Astrocyte (in vitro differentiated cells and primary cell): ENCODE measurements around the gene EYS. TPM values are rescaled to one million over a fixed set of nuclear protein-coding genes. Genes with fewer than 3 reads are reported as not detected.

ENCODE experiments used
- DNase-seq: peaks from one replicate; pipeline ENCODE4 v3.0.0-alpha.2; 2010; ENCODE audit warnings: low read depth
- FAIRE-seq: peaks from 2 replicates; lab custom pipeline; 2011; peaks lifted over from hg19 to GRCh38; lab: Jason Lieb, UNC
- H2AFZ ChIP-seq: 2 replicates; pipeline ENCODE4 v1.6.0; 2012; ENCODE audit warnings: low read depth, low read length, inconsistent platforms
- H3K27ac ChIP-seq: 2 replicates; pipeline ENCODE4 v1.5.1; 2011; ENCODE audit warnings: low read depth, low read length, inconsistent platforms
- H3K27me3 ChIP-seq: 2 replicates; pipeline ENCODE4 v1.6.0; 2011; ENCODE audit warnings: low read length, inconsistent platforms; ENCODE audit not compliant: insufficient read depth
- H3K36me3 ChIP-seq: 2 replicates; pipeline ENCODE4 v1.5.1; 2011; ENCODE audit warnings: low read length, inconsistent platforms; ENCODE audit not compliant: insufficient read depth
- H3K4me1 ChIP-seq: 2 replicates; pipeline ENCODE4 v1.5.1; 2011; ENCODE audit warnings: low read length, inconsistent platforms; ENCODE audit not compliant: insufficient read depth
- H3K4me2 ChIP-seq: 2 replicates; pipeline ENCODE4 v1.6.0; 2012; ENCODE audit warnings: low read length, inconsistent platforms
- H3K4me3 ChIP-seq: 2 replicates; pipeline ENCODE4 v1.5.1; 2011; ENCODE audit warnings: low read depth, mild to moderate bottlenecking, low read length, inconsistent platforms; ENCODE audit not compliant: insufficient read depth
- H3K79me2 ChIP-seq: 2 replicates; pipeline ENCODE4 v1.6.0; 2012; ENCODE audit warnings: mild to moderate bottlenecking, low read length, inconsistent platforms; ENCODE audit not compliant: insufficient read depth
- H3K9ac ChIP-seq: 2 replicates; pipeline ENCODE4 v1.6.0; 2012; ENCODE audit warnings: mild to moderate bottlenecking, low read length, inconsistent platforms
- H3K9me3 ChIP-seq: 2 replicates; pipeline ENCODE4 v1.5.1; 2012; ENCODE audit warnings: low read depth, mild to moderate bottlenecking, low read length, inconsistent platforms; ENCODE audit not compliant: insufficient read depth
- H4K20me1 ChIP-seq: 2 replicates; pipeline ENCODE4 v1.6.0; 2012; ENCODE audit warnings: low read length, inconsistent platforms; ENCODE audit not compliant: insufficient read depth
- H3K27ac Mint-ChIP-seq: one replicate; pipeline ENCODE4 v1.8.0; 2021; ENCODE audit warnings: mild to moderate bottlenecking, mixed read lengths; ENCODE audit not compliant: unreplicated experiment
- H3K27me3 Mint-ChIP-seq: one replicate; pipeline ENCODE4 v1.8.0; 2021; ENCODE audit warnings: low read depth, mixed read lengths; ENCODE audit not compliant: unreplicated experiment
- H3K36me3 Mint-ChIP-seq: one replicate; pipeline ENCODE4 v1.8.0; 2021; ENCODE audit warnings: low read depth, mixed read lengths; ENCODE audit not compliant: unreplicated experiment
- H3K4me1 Mint-ChIP-seq: one replicate; pipeline ENCODE4 v1.8.0; 2021; ENCODE audit warnings: low read depth, mixed read lengths; ENCODE audit not compliant: unreplicated experiment
- H3K4me3 Mint-ChIP-seq: one replicate; pipeline ENCODE4 v1.8.0; 2021; ENCODE audit warnings: mild to moderate bottlenecking, moderate library complexity, mixed read lengths; ENCODE audit not compliant: unreplicated experiment
- H3K9me3 Mint-ChIP-seq: one replicate; pipeline ENCODE4 v1.8.0; 2021; ENCODE audit warnings: mild to moderate bottlenecking, mixed read lengths; ENCODE audit not compliant: unreplicated experiment
- EZH2 ChIP-seq: IDR thresholded peaks from 2 replicates; pipeline ENCODE4 v1.6.1; 2012; ENCODE audit warnings: mild to moderate bottlenecking, low read length, inconsistent platforms; ENCODE audit not compliant: insufficient read depth
- total RNA-seq: library from RNA; stranded (reverse); gene quantifications from 2 replicates; pipeline ENCODE4 v1.2.1, GENCODE V29; 2021
- TF ChIP-seq, protein P1 (sequence below): IDR thresholded peaks from 2 replicates; pipeline ENCODE4 v1.5.1; 2011; ENCODE audit warnings: low read depth, mild to moderate bottlenecking, inconsistent platforms, low read length, moderate library complexity; ENCODE audit not compliant: insufficient read depth

EYS gene
- total RNA-seq, 1 donor from 2014 or later: 0.16 TPM

DNA sequence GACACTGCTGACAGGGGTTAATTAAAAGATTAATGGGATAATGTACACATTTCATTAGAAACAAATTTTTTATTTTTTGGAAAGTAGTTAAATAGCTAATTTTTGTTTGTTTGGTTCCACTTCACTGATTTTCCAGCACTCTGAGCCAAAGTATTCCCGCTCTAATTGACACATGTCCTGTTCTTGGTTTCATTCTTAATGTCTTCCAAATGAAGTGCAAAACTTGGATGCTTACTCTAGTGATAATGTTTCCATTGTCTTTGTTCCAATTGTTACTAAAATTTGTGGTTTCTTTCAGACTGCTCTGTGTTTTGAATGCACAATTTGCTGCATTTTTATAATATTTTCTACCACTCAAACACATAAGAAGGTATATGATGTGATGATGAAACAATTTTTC, 1277.1 kb downstream of the EYS start:
- Histone ChIP-seq H3K9ac (no peak overlapping the region), H4K20me1 (no peaks in the 10 kb centered on the region), H3K27me3 (no peaks in the 10 kb centered on the region), H2AFZ (no peak overlapping the region), H3K36me3 (no peaks in the 10 kb centered on the region), H3K9me3 (no peaks in the 10 kb centered on the region), H3K27ac (no peak overlapping the region), H3K4me3 (no peak overlapping the region), H3K79me2 (no peaks in the 10 kb centered on the region), H3K4me2 (no peak overlapping the region), H3K4me1 (no peaks in the 10 kb centered on the region)
- TF ChIP-seq EZH2: no peak
- TF ChIP-seq, protein P1, sequence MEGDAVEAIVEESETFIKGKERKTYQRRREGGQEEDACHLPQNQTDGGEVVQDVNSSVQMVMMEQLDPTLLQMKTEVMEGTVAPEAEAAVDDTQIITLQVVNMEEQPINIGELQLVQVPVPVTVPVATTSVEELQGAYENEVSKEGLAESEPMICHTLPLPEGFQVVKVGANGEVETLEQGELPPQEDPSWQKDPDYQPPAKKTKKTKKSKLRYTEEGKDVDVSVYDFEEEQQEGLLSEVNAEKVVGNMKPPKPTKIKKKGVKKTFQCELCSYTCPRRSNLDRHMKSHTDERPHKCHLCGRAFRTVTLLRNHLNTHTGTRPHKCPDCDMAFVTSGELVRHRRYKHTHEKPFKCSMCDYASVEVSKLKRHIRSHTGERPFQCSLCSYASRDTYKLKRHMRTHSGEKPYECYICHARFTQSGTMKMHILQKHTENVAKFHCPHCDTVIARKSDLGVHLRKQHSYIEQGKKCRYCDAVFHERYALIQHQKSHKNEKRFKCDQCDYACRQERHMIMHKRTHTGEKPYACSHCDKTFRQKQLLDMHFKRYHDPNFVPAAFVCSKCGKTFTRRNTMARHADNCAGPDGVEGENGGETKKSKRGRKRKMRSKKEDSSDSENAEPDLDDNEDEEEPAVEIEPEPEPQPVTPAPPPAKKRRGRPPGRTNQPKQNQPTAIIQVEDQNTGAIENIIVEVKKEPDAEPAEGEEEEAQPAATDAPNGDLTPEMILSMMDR: no peak
- no peak for DNase-seq
- H3K36me3 Mint-ChIP-seq: no peaks in the 10 kb centered on the region
- H3K9me3 Mint-ChIP-seq: no peaks in the 10 kb centered on the region
- H3K27me3 Mint-ChIP-seq: no peaks in the 10 kb centered on the region
- no peak for FAIRE-seq
- no peak overlapping the region for H3K27ac Mint-ChIP-seq
- H3K4me1 Mint-ChIP-seq: peaks cover 2% of the 10 kb centered on the region
- no peak overlapping the region for H3K4me3 Mint-ChIP-seq

GRCh38 chr6:64428186-64428585, 1278.8 kb downstream of the EYS start:
- no peaks in the 10 kb centered on the region for H3K27me3 ChIP-seq
- DNase-seq (no peak), FAIRE-seq (no peak)
- H2AFZ ChIP-seq: no peak overlapping the region
- Mint-ChIP-seq H3K4me1 (peaks cover 2% of the 10 kb centered on the region), H3K27ac (no peak overlapping the region), H3K4me3 (no peak overlapping the region), H3K27me3 (no peaks in the 10 kb centered on the region), H3K9me3 (no peaks in the 10 kb centered on the region), H3K36me3 (no peaks in the 10 kb centered on the region)
- H3K9me3 ChIP-seq: no peaks in the 10 kb centered on the region
- TF ChIP-seq EZH2: no peak
- TF ChIP-seq, protein P1: no peak
- H3K79me2 ChIP-seq: no peaks in the 10 kb centered on the region
- H3K4me1 ChIP-seq: no peaks in the 10 kb centered on the region
- H3K36me3 ChIP-seq: no peaks in the 10 kb centered on the region
- no peak overlapping the region for H3K4me3 ChIP-seq
- H3K9ac ChIP-seq: no peak overlapping the region
- H3K27ac ChIP-seq: no peak overlapping the region
- H3K4me2 ChIP-seq: no peak overlapping the region
- no peaks in the 10 kb centered on the region for H4K20me1 ChIP-seq

GRCh38 chr6:64415926-64416325, 1291.1 kb downstream of the EYS start:
- H3K27ac ChIP-seq: no peak overlapping the region
- H3K36me3 Mint-ChIP-seq: no peaks in the 10 kb centered on the region
- H3K27me3 ChIP-seq: no peaks in the 10 kb centered on the region
- H4K20me1 ChIP-seq: no peaks in the 10 kb centered on the region
- H3K9ac ChIP-seq: no peak overlapping the region
- no peaks in the 10 kb centered on the region for H3K36me3 ChIP-seq
- no peak for DNase-seq
- no peak for FAIRE-seq
- H3K79me2 ChIP-seq: no peaks in the 10 kb centered on the region
- H2AFZ ChIP-seq: no peak overlapping the region
- H3K4me2 ChIP-seq: no peak overlapping the region
- H3K9me3 Mint-ChIP-seq: no peaks in the 10 kb centered on the region
- H3K27me3 Mint-ChIP-seq: no peaks in the 10 kb centered on the region
- no peaks in the 10 kb centered on the region for H3K4me1 ChIP-seq
- TF ChIP-seq, protein P1: no peak
- no peak for TF ChIP-seq EZH2
- H3K4me1 Mint-ChIP-seq: peaks cover 3% of the 10 kb centered on the region
- no peak overlapping the region for H3K27ac Mint-ChIP-seq
- H3K4me3 Mint-ChIP-seq: no peak overlapping the region
- H3K9me3 ChIP-seq: no peaks in the 10 kb centered on the region
- no peak overlapping the region for H3K4me3 ChIP-seq
